GM19397 (cell line): Measurements from ENCODE around the gene PLEKHH2.

Source experiments
- ATAC-seq: cut with Tn5 transposase; IDR thresholded peaks from one replicate; pipeline ENCODE4 v1.9.1; 2021; ENCODE audit warnings: mild to moderate bottlenecking, moderate library complexity; ENCODE audit not compliant: unreplicated experiment

Gene PLEKHH2

DNA sequence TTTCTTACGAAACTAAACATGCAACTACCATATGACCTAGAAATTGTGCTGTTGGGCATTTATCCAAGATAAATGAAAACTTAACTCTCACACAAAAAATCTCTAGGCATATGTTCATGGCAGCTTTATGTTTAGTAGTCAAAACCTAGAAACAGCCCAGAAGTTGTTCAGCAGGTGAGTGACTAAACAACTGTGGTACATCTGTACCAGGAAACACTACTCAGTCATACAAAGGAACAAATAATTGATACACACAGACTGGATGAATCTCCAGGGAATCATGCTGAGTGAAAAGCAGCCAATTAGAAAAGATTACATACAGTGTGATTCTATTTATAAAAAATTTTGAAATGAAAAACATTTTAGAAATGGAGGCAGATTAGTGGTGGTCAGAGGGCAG, 166.1 kb downstream of the PLEKHH2 start:
- ATAC-seq = no peak

DNA sequence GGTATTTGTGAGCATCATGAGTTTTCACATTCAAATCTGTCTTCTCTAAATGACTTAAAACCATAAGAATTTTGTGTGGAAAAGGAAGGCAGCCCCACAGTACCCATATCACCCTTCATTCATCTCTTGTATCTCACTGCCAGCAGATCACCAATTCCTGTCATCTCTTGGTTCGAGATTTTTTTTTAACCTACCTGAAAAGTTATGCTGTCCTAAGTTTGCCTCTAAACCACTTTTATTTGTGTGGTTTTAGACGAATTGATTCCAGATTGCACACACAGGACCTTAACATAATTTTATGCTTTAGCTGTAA, 169.6 kb downstream of the PLEKHH2 start:
- no peak for ATAC-seq

DNA sequence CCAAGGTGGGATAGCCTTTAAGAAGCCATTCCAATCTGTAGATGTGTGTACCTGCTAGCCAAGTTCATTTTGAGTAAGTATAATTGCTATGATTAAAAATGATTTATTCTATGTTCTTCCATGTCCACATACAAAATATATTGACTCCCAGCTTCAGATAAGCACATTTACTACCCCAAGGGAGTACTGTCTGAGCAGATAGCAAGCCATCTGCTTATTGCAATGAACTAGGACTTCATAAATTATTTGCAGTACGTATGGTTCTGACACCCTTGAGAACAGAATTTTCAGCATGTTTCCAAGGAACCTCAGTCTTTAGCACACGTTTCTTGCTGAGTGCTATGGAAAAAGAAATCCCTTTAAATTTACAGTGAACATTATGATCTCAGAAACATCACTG, 173.4 kb downstream of the PLEKHH2 start:
- ATAC-seq = no peak

DNA sequence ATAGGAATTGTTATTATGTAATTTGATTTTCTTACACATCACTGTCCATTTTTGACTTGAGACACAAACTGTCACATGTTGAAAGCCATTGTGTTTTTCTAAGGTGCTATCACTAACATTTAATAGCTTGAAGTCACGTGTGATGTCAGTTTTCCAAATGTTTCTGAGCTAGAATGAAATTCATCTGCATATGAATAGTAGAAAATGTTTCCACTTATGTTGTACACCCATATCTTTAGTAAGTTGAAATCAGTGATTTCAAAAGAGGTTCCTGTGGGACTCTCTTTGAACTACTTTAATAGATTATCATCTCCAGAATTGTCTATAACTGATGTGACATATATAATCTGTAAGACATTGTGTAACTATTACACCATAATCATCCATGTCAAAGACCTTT, 173.8 kb downstream of the PLEKHH2 start:
- no peak for ATAC-seq

DNA sequence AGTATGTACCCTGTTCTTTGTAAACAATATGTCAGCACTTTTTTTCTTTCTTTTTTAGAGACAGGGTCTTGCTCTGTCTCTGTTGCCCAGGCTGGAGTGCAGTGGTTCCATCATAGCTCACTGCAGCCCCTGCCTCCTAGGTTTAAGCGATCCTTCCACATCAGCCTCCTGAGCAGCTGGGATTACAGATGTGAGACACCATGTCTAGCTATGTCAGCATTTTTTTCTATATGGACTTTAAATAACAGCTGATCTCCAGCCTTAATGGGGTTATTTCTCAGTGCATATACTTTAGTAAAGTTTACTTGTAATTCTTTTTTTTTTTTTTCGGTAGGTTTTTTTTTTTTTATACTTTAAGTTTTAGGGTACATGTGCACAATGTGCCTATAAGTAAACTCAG, 174.9 kb downstream of the PLEKHH2 start:
- no peak for ATAC-seq

DNA sequence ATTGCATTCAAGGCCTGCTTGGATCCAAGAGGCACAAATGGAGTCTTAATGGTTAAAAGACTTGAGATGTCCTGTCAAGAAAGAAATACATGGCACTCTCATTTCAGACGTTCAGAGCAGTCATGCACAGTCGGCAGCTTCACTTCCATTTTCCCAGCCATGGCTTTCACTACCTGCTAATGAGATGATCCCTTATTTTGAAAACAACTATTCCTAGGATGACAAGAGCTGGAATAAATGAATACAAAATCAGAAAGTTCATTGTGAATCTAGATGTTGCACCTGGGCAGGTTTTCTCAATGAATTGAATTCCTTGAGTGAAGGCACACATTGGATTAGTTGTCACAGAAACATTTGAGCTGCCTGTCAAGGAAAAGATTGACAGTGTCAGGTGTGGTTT, 175.9 kb downstream of the PLEKHH2 start:
- ATAC-seq = no peak

DNA sequence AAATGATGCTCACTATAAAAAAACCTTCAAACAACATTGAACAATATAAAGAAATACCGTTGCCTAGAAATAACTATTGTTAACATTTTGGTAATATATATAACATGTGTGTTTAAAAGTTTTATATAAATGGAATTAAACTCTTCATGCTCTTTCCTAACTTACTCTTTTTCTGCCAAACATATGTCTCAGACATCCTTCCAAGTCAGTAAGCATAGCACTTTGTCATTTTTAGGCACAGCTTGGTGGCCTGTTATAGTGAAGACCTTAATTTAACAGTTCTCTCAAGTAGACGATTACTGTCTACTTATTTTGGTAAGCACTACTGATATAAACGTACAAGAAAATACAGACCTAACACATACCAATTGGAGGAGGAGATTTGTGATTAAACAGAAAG, 177.7 kb downstream of the PLEKHH2 start:
- ATAC-seq = no peak
